HG02678 (cell line): ENCODE data around the gene ABAT.

ENCODE experiments used
- ATAC-seq: cut with Tn5 transposase; IDR thresholded peaks from one replicate; pipeline ENCODE4 v1.9.1; 2021; ENCODE audit warnings: mild to moderate bottlenecking, moderate library complexity; ENCODE audit not compliant: unreplicated experiment

The ABAT gene

DNA sequence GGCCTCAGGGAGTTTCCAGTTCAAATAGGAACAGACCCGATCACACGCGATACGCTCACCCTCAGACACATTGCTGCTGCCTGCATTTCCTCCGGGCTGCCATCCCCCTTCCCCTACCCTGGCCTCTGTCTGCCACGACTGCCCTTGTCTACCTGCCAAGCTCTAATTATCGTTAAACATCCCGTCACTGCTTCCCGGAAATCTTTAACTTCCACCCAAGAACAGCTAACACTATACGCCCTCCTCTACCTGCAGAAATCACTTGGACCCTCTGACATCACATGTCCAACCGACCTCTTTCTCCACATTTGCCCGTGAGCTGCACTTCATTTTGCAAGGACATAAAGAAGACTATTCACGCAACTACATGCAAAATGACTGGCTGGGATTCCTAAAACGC, 40.4 kb downstream of the ABAT start:
- ATAC-seq, result no peak

DNA sequence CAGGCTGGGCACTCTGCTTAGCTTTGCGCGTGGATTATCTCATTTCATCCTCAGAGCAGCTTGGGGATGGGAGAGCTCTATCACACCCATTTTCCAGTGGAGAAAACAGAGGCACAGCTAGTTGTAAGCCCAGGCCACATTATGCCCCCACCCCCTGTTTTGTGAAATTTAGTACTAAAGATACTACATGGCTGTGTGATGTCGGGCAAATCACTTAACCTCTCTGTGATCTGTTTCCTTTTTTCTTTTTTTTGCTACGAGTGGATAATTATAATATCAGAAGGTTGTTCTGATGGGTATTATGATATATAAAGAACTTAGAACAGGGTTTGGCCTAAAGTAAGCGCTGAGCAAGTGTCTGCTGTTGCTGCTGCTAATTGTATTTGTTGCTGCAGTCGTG, 41.6 kb downstream of the ABAT start:
- no peak for ATAC-seq

- ATAC-seq, result no peak
These were observed 42.2 kb downstream of the ABAT start for GRCh38 chr16:8716592-8716991.

GRCh38 chr16:8717469-8717868, 43.1 kb downstream of the ABAT start:
- no peak for ATAC-seq

- no peak for ATAC-seq
These were observed 43.5 kb downstream of the ABAT start for GRCh38 chr16:8717892-8718415.

- no peak for ATAC-seq
These were observed 44.6 kb downstream of the ABAT start for GRCh38 chr16:8718851-8719680.

DNA sequence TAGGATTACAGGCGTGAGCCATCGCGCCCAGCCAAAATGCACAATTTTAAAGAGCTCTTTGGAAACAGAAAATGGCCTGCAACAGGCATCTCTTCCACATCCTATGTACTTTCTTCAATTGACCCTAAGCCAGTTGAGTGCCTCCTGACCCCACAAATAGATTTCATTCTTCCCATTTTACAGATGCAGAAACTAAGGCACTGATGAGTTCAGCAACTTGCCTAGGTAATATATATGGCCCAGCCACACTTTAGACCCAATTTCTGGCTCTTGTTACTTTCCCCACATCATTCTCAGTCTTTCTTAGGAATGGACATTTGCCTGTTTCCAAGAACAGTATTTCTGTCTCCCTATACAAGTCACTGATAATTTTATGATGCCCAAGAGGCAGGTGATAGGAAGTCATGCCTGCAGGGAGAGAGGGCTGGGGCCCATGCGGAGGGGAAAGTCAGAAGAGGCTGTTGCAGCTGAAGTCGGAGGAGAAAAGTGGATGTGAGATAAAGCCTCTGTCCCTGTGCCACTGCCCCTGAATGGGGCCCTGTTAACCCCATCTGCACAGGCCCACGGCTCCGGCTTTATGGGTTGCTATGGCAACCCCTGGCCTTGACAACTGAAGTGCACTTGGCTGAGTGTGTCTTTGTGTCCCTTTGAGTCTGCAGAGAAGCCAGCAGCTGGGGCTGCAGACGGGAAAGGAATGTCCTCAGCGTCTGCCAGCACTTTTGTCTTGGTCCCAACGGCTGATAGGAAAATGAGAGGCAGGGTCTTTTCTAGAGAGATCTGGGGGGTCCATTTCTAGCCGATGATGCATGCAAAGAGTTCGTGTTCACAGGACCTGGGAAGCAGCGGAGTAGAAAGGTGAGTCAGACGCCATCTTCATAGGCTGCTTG, 45.9 kb downstream of the ABAT start:
- no peak for ATAC-seq

- no peak for ATAC-seq
These were observed 46.5 kb downstream of the ABAT start for GRCh38 chr16:8720967-8721308.

DNA sequence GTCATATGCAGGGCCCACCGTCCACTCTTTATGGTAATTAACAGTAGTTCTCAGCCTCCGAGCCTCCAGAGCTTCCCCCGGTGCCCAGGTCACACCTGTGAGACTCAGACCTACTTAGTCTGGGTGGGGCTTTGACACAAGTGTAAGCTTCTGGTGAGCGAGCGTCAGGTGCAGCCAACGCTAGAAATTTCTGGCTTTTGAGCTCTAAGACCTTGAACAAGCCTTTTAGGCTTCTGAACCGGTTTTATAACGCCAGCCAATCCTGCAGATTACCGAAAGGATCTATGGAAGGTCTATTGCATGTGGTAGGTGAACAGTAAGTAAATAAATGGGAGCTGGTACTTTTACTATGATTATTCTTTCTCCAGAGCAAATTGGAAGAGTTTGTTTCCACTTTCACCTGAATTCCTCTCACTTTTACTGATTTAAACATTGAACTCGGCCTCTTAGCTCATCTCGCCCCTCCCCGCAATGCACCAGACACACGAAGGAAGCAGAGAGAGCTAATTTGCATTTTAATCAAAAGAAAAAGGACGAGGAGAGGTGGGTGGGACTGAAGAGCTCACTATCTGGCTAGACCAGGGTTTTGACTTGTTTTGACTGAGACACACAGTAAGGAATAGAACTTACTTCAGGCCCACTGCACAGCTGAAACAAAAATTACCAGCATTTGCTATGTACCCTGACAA, 47.1 kb downstream of the ABAT start:
- no peak for ATAC-seq

- no peak for ATAC-seq
These were observed 47.6 kb downstream of the ABAT start for GRCh38 chr16:8722025-8722348.

- ATAC-seq, result no peak
These were observed 51.2 kb downstream of the ABAT start for GRCh38 chr16:8725513-8726178.

DNA sequence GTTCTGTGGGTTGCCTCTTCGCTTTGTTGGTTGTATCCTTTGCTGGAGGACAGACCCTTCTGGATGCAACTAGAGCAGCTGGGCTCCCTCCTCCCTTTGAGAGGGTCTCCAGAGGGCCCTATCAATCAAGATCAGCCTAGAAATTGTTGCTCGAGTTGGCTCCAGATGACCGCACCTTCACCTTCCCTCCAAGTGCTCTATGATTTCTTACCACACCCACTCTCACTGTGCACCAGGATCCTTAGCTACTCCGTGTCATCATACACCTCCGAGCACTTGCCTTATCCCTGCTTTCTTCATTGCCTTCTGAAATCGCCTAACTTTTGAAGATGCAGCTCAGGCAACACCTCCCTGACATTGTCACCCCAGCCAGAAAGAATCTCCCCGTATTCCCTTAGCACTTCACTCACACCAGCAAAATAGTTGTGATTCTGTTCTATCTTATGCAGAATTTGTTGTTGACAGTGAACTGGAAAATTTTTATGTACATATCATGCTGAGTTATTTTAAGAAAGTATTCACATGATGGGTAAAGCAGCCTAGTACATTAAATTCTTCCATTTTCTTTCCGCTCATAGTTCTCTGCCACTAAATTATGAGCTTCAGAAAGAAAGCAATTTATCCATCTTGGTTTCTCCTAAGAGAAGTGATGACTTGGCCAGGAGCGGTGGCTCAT, 52.9 kb downstream of the ABAT start:
- ATAC-seq, result no peak

GRCh38 chr16:8727857-8728618, 53.6 kb downstream of the ABAT start:
- no peak for ATAC-seq

DNA sequence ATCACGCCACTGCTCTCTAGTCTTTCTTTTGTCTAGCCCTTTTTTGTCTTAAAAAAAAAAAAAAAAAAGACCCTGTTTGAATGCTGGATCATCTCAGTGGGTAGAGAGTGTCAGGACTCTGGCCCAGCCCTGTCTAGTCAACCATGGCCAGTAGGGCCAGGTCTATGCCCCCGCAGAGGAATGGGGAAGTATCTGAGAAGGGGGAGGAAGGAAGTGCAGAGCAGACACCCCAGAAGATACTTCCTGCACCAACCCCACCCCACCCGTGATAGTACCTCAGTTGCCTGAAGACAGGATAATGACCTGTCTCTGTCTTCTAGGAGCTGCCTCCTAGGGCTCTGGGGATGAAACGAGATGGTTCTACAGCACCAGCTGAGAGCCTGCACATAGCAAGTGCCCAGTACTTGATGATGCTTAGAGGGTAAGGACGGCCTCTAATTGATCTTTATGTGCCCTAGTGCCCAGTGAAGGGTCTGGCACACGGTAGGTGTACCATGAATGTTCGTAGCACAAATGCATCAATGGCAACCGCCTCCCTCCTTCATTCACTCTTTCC, 55.4 kb downstream of the ABAT start:
- no peak for ATAC-seq

DNA sequence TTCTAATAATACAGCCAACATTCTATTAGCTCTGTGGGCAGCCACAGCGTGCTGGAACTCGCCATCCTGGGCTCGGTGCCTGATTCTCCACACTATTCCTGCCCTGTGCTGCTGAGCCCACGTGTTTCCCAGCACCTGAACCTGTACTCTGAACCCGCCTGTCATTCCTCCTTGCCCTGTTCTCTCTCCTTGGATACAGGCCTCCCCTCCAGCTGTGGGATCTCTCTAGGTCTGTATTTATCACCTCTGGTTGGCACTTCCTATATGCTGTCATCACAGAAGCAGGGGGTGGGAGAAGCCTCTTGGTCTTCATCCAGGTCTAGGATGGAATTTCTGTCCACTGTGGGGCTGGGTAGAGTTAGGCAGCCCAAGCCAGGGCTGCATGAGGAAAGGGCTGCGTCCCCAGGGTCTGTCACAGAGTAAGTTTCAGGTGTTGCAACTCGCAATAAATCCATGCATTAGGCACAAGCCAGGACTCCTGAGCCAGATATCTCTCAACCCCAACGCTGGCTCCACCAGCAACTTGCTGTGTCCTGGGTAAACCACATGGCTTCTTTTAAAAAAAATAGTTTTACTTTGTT, 56.0 kb downstream of the ABAT start:
- no peak for ATAC-seq

- no peak for ATAC-seq
These were observed 59.6 kb downstream of the ABAT start for GRCh38 chr16:8733849-8734540.

DNA sequence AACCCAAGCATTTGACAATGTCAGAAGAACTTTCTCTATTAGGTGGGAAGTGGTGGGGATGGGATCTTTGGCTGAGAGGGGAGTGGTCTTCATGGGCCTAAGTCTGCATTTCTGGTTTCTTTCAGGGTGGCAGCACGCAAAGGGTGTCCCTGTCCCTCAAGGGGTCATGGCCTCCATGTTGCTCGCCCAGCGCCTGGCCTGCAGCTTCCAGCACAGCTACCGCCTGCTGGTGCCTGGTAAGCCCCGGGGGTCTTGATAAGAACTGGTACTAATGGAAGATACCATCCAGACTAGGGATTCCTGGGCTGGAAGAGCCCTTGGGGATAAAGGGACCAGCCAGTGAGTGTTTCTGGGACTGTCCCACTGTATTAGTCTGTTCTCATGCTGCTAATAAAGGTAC, 61.2 kb downstream of the ABAT start:
- no peak for ATAC-seq

DNA sequence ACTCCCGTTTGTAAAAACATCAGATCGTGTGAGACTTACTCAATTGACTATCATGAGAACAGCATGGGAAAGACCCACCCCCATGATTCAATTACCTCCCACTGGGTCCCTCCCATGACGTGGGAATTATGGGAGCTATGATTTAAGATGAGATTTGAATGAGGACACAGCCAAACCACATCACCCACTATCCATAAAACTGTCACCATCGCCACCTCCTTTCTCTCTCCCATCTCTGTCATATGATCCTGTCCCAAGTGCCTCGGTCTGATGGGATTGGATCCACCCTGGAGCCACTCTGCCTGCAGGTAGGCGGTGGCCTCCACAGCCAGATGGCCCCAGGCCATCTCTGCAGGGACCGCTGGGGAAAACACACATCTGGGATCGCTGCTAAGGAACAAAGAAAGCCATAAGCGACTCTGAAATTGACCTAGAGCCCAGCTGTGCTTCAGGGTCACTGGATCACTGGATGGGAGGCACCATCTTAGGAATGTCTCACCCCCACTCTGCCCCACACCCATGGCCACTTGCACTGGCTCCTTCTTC, 61.8 kb downstream of the ABAT start:
- no peak for ATAC-seq
